SK-N-MC (cell line): ENCODE results near the gene NRROS.

Experiments used
- EZH2 ChIP-seq: fragments of 200-600 bp; sonication (generic); IDR thresholded peaks from one replicate; pipeline ENCODE4 v1.6.1; 2017; ENCODE audit warnings: antibody characterized with exemption
- POLR2AphosphoS5 ChIP-seq: IDR thresholded peaks from 2 replicates; pipeline ENCODE4 v1.6.1; 2012; ENCODE audit warnings: mild to moderate bottlenecking, low read depth, low read length, borderline replicate concordance

DNA sequence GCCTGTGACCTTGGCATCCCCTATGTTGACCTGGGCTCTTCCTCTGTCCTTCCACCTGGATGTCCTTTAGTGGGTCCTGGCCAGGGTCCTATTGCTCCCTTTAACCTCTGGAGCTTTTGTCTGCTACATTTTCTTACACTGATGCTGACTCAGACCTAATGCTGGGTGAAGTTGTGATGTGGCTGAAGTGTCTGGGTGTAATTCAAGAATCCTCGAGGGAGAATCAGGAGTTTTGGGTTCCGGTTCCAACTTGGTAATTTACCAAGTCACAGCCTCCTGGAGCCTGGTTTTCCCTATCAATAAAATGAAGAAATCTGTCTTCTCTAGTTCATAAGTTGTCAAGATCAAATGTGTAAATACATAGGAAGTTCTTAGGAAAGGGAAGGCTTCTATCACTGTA, 46.9 kb downstream of the NRROS start:
- TF ChIP-seq POLR2AphosphoS5 (no peak), EZH2 (no peak)
